ENCODE measurements around the gene EGFL7. TPM values are rescaled to one million over a fixed set of nuclear protein-coding genes. Genes with fewer than 3 reads are reported as not detected.

The EGFL7 gene
- polyA plus RNA-seq, 5 donors: 60.3 to 160 (median 86.2) TPM

DNA sequence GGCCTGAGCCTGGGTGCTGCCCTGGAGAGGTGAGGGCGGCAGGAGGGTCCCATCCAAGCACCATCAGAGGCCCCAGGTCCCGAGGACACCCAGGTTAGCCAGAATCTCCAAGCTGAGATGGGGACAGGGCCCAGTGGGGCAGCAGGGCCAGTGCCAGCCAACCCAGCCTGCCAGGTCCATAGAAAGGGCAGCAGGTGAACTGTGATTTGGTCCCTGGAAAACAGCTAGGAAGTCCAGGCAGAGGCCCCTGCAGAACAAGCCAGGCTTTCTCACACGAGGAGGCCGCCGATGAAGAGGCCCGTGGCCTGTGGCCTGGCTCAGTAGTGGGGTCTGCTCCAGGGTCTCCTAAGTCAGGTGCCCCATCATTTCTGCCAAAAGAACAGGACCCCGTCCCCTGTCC lies 22.5 kb downstream of the EGFL7 start:
- DNase-seq: no peak

DNA sequence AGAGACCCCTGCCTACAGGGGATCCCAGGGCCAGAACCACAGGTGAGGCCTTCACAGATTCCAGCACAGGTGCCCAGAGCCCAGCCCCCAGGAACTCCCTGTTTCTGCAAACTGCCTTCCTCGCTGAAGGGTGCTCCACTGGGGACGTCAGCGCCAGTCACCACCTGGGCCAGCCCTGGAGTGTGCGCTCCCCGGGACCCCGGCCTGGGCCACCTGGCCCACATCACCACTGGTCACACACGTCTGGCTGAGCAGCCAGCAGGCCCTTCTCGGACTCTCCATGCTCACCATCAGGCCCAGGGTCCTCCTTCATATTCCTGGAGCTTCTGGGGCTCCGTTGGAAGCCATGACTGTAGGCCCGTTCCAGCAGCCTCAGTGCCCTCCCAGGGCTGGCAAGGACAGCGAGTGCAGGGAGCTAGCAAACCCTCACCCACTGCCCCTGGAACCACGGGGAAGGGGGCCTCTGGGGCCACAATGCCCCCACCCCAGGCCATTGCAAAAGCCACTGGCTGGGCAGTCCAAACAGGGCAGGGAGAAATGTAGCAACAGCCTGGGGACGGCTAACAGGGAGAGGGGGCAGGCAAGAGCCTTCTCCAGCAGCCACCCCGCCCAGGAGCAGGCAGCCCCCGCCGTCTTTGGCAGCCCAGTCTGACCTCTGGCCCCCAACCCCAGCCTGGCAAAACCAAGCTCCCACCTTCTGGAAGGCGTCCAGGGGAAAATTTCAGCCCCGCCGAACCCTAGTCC lies 23.2 kb downstream of the EGFL7 start:
- no peak for DNase-seq

DNA sequence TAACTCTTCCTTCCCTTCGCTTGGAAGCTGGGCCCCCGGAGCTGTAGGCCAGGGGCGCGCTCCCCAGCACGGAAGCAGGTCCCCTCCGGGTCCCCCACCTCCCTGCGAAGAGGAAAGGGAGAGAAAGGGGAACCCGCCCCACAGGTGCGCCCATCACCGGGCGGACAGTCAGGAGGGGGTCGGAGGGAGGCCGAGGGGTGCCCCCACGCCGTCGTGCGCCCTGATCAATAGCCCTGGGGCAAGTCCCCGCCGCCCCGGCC lies 23.7 kb downstream of the EGFL7 start:
- DNase-seq: no peak

DNA sequence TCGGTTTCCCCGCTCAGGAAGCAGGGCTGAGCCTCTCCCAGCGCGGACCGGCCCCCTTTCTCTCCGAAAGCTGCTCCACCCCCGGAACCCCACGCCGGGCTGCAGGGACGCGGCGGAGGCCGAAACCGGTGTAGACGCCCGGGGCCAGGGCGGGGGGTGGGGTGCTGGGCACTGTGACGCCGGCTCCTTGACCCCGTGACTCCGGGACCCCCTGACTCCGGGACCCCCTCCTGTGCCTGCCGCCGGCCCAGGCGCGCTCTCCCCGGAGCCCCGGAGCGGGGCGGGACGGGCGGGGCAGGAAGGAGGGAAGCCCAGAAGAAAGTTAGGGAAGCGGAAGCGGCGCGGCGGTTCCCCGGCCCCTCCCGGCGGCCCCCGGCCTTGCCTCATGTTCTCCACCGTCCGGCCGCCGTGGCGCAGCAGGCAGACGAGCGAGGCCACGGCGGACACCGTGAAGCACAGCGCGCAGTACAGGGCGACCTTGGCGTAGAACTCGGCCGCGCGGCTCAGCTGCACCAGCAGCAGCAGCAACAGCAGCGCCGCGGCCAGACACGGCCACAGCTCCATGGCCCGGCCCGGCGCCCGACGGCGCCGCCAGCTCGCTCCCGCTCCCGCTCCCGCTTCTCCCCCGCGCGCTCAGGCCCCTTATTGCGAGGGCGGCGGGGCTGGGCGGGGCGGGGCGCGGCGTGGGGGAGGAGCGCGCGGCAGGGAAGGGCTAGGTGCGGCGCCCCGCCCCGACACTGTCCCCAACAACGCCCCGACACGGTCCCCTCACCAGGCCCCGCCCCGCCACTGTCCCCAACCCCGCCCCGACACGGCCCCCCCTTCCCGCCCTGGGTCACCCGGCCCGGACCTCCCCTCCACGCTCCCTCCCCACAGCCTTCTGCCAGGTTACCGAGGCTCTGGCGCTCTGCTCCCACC lies 24.3 kb downstream of the EGFL7 start, which contains the start of gene AGPAT2:
Gene AGPAT2 (minus strand): TSS at position 664 of the 918 bp plus-strand sequence. CDS start 100 bp downstream, at position 564.
- no peak for DNase-seq

DNA sequence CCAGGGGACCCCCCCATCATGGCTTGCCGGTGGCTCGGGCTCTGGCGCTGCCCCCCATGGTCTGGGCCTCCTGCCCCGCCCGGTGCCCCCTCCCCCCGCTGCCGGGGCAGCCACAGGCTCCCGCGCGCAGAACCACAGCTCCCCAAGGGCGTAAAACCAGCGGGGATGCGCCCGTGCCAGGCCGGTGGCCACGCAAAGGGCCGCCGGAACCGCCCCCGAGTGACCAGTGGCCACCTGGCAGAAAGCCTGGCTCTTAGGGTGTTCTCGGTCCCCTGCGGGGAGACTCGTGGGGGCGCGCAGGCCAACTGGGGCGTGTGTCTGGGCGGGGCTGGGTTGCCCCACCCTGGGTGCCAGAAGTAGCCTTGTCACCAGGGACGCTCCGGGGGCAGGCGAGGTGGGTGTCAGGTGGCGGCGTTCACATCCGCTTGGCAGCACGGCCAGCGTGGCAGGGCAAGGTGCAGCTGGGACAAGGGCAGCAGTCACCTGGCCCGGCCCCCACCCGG lies 25.1 kb downstream of the EGFL7 start:
- no peak for DNase-seq

DNA sequence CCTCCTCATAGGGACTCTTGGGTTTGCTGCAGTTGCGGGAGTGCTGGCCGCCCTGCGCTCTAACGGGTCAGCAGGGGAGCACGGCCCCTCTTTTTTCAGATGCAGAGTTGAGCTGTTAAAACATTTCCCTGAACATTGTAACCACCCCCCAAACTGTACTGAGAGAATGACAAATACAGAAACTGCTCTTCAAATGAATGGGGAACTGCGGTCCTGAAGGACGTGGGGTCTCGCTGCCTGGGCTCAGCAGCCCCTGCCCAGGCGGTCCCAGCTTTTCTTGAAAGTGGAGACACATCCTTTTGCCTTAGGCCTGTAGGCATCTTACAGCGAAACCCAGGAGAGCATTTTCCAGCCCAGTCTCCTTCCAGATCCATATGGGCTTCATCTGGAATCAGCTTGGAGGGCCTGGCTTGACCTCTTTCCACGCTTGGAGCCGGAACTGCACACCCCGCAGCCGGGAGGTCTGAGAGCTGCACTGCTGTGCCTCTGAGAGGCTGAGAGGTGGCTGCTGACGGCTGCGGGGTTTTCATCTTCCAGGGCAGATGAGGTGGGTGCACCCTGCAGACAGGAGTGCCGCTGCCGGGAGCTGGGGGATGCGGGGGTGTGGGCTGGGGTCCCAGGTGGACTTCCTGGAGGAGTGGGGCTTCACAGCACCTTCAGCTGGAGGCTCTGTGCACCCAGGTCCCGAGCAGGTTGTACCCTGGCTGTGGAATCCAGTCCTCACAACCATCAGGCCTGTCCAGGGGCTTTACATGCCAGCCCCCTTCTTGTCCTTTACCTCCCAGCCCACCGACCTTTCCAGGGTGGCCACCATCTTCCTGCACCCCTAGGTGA lies 25.8 kb downstream of the EGFL7 start:
- DNase-seq: peak; percentile 76 to 81

DNA sequence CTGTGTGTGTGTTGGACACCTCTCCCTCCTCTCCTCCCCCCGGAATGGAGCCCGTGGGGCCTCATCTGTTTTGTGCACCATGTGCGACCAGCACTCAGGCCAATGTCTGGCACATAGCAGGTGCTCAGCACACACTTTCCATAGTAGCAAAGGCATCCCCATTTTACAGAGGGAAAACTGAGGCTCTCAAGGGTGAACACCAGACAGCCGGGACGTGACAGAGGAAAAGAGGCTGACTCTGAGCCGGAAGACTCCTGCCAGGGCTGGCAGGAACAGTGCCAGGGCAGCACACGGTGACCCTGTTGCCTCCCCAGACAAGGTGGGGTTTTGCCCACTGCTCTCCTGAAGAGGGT lies 26.4 kb downstream of the EGFL7 start:
- DNase-seq: no peak

DNA sequence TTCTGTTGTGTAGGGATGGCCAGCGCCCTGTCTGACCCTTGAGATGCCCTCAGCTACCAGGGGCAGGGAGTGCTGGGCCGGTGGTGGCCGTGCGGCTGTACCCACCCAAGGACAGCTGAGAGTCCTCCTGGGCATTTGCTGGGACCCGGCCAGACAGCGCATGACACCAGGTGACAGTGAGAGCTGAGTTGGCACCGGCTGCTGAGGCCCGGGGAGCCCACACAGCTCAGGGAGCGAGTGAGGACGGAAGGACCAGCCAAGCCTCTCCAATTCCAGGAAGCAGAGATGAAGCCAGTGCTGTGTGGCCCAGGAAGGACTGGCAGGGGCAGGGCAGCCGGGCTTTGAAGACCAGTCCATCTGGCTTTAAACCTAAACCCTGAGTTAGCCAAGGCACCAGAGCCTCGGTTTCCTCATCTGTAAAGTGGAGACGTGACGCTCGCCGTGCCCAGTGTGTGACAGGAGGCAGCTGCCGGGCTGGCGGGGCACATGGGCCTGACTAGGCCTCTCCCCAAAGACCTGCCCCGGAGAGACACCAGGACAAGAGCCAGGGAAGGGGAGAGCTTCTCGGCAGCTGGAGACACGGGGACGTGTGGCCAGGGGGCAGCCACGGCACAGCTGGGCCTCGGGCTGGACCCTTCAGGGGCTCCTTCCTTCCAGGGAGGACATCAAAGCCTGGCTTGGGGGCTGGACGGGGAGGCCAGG lies 27.5 kb downstream of the EGFL7 start:
- DNase-seq: no peak

DNA sequence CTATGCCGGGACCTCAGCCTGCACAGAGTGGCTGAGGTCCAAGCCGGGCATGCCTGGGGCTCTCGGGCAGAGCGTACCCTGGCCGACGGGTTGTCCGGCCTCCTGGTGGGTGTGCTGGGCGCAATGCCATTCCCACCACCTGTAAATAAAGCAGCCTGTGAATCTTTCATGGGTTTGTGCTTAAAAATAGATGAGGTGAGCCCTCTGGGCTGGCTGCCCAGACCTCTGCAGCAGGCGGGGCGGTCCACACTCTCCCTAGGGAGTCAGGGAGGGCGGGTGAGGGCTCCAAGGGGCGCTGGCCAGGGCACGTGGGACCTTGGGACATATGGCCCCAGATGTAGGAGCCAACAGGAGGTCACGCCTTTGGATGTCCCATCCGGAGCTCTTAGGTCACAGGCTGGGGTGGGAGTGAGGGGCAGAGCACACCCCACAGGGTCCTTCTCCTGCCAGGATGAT lies 28.1 kb downstream of the EGFL7 start:
- no peak for DNase-seq

DNA sequence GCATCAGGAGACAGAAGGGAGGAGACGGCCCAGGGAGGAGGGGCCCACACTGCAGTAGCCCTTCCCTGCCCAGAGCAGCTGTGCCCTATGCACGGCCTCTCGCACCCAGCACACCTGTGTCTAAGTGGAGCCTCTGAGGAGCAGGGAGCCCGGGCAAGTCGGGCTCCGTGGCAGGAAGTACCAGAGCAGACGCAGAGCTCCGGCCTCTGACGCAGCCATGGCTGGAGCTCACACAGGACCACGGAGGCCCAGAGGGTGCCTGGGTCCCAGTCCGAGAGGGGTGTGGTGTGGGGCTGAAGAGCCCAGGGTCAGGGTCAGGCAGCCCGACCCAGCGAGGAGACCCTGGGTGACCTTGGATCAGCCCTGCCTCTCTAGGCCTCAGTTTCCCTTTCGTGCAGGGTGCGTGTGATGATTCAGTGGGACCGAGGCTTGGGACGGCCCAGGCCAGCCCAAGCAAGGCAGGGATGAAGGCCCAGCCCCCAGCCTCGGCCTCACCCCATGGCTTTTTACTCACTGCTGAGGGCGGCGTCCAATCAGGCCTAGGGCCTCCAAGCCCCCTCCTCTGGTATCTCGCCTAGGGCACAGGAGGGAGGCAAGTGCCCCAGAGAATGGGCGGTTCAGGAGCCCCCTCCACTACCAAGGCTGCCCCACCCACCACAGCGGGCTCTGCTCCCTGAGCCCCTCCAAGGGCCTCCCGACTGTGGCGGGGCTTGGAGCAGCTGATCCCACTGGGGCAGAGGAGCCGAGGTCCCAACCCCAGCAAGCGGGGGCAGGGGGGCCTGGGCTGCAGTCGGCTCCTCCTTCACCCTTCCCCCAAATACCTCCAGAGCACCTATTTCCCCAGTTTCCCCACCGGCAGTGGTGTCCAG lies 28.8 kb downstream of the EGFL7 start:
- DNase-seq: no peak

DNA sequence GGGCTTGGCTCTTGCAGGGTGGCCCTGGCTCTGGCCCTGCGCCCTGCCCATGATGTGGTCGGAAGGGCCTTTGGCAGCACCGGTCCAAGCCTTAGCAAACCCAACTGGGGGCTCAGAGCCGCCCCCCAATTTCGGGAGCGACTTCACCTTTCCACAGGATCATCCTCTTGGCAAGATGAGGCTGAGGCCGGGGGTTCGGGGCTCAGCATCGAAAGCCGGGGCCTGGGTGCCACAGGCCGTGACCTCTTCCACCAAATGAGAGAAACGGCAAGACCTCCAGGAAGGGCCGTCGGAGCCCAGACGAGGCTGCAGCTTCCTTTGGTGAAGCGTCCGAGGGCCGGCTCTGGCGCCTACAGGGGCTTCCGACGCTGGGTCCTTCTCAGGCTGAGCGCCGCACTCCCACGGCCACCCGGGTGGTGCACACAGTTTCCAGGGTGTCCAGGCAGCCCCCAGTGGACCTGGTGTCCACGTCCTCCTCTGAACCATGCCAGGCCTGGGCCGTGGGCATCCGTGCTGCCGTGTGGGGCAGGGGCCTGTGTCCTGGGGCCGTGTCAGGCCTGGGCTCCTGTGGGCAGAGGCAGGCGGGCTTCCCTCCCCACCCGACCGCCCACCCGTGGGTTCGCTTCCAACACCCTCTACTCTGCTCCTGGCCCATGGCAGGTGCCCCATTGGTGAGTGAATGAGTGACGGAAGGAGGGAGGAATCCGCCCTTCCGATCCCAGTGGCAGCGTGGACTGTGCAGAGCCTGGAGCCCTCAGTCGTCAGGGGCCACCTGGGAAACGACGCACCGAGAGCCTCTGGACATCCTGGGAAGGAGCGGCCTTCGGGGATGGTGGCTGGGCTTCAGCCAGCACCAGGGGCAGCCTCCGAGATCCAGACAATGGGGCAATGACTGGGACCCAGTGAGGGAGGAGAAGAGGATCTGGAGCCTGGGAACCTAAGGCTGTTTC lies 29.7 kb downstream of the EGFL7 start:
- DNase-seq: no peak

DNA sequence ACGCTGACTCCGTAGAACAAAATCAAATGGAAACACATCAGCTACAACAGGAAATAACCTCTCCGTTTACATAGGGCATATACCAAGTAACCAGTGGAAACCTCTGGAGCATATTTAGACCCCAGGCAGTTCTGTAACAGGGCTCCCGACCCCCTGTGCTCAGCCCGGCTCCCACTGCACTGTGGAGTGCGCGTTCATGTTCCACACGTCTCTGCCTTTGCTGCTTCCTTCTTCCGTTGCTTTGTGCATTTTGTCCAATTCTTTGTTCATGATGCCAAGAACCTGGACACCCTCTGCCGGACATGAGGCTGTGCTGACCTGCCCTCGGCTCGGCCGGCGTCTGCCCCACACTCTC lies 30.4 kb downstream of the EGFL7 start:
- DNase-seq: no peak

DNA sequence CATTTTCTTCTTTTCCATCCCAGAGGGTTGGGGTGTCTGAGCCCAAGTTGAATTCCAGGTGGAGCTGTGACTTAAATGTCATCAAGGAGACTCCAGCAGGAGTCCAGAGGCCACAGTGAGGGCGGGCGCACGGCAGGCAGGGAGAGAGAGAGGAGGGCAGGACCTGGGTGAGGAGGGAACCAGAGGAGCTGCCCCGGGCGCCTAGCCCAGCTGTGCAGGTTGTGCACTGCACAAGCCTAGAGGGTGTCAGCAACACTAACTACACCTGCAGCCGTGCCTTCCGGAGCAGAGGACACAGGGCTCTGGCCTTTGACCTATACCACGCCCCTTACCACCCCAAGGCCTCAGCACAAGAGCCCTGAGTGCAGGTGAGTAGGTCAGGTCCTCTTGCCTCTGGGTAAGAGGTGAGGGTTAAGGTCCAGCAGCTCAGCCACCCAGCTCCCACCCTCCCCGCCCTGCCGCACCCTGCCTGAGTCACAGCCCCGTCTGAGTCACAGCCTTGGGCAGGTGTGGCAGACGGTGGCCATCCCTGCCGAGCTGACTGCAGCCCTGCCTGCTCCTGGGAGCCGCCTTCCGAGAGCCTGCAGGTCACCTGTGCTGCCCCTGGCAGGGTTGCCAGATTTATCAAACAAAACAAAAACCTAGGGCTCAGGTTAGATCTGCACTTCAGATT lies 30.9 kb downstream of the EGFL7 start:
- DNase-seq: no peak

DNA sequence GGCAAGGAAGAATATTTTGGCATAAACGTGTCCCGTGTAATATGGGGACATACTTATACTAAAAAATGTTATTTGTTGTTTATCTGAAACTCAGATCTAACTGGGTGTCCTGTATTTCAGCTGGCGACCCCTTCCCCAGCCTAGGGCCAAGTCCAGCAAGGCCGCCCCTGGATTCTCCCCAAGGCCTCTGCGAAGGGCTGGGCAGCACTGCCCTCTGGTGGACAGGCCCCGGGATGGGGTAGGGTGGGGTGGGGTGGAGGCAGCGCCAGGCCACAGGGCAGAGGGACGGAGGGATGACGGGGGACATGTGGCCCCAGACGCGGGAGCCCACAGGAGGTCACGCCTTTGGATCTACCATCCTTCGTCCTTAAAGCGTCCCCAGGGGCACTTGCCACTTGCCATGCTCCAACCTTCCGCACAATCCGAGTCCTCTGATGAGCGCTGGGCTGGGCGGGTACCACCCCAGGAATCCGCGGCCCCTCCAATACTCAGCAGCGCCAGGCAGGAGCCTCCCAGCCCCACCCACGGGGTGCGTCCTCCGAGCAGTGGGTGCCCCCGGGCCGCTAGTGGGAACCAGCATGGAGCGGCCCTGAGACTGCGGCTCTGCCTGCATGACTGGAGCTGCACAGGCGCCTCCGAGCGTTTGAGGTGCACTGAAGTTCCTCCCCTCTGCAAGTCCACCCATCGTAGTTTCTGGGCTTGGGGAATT lies 31.6 kb downstream of the EGFL7 start:
- DNase-seq: no peak

DNA sequence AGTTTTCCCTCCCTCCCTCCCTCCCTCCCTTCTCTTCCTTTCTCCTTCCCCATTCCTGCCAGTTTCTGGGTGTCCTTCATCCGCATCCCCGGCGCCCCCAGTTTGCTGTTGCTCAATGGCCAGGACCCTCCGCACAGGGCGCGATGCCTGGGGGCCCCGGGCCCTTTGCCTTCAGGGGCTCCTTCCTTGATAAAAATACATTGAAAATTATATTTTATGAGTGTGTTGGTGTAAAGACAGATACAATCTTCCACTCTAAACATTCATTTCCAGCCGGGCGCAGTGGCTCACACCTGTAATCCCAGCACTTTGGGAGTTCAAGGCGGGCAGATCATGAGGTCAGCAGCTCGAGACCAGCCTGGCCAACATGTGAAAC lies 32.1 kb downstream of the EGFL7 start:
- DNase-seq: no peak

DNA sequence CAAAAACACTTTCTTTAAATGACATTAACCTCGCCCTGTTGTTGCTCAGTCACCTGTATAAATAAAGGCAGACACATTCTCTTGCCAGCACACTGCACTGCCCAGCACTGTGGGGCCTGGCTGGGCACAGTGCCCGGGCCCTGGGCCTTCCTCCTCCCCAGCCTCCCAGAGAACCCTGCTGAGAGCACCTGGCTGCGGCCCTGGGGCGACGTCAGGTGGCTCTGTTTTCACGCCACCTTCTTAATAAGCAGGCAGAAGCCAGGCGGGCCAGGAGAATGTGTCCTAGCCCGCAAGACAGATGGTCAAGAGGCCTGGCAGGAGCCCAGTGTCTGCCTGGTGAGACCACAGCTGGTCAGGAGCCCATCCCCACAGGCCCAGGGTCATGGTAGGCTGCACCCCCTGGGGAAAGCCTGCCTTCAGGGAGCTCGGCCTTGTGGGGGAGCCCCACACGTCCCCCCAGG lies 32.7 kb downstream of the EGFL7 start:
- DNase-seq: no peak

DNA sequence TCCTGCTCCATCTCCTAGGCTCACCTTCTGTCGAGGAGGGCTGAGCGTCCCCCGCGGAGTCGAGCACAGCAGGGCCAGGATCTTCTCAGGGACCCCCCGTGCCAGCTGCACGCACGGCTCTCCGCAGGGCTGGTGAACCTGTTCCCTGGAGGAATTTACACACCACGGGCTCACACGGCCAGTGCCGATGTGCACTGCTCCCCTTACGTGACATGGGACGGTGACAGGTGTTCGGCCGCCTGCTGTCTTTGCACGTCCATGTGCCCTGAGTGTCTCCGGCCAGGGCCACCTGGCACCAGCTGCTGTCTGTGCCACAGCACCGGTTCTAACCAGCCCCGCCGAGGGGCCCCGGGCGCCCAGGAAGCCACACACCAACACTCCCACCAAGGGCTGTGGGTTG lies 33.2 kb downstream of the EGFL7 start:
- DNase-seq: no peak

DNA sequence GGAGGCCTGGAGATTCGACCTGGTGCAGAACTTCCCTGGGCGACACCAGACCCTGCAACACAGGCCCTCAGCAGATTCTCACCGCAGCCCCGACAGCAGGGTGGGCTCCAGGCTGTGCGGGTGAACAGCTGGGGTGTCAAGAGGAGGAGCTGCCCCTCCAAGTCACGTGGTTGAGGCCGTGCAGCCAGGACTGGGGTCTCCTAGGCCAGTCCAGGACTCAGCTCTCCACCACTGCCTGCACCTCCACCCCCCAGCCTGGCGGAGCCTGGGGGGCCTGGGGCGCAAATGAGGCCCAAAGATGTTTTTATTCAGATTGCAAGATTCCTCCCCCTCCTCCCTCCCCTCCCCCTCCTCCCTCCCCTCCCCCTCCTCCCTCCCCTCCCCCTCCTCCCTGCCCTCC lies 33.8 kb downstream of the EGFL7 start:
- DNase-seq: no peak

Data from right lung (tissue), 5 donors.